ENCODE measurements around the gene COLQ.

- TF ChIP-seq EZH2 (IDR thresholded peaks at IDR 0.05; ENCODE audit: borderline replicate concordance, low read depth, low read length, severe bottlenecking) (no peak), CTCF (IDR thresholded peaks at IDR 0.05; ENCODE audit: borderline replicate concordance, extremely low read depth, low read length, poor library complexity, severe bottlenecking) (no peak)
Observed at GRCh38 chr3:15427981-15428380, 93.5 kb downstream of the COLQ start.
